22Rv1 (cell line): ENCODE data around the gene MARCHF4.

Source experiments
- H3K27ac ChIP-seq: fragments of 450-650 bp; 2 replicates; pipeline ENCODE4 v1.5.1; 2017
- CTCF ChIP-seq: fragments of 450-650 bp; IDR thresholded peaks from 2 replicates; pipeline ENCODE4 v1.5.1; 2017; ENCODE audit warnings: mild to moderate bottlenecking
- ZFX ChIP-seq: fragments of 450-650 bp; IDR thresholded peaks from 2 replicates; pipeline ENCODE4 v1.6.1; 2017; ENCODE audit warnings: antibody characterized with exemption, borderline replicate concordance

The MARCHF4 gene

GRCh38 chr2:216355711-216356110 lies 16.6 kb downstream of the MARCHF4 start:
- no peak for TF ChIP-seq ZFX
- TF ChIP-seq CTCF, result no peak
- H3K27ac ChIP-seq, result no peak overlapping the region

GRCh38 chr2:216354306-216354705 lies 18.0 kb downstream of the MARCHF4 start:
- H3K27ac ChIP-seq, result no peak overlapping the region
- TF ChIP-seq CTCF (no peak), ZFX (no peak)

GRCh38 chr2:216352653-216353270 lies 19.5 kb downstream of the MARCHF4 start:
- no peak overlapping the region for H3K27ac ChIP-seq

GRCh38 chr2:216351172-216351925 lies 20.9 kb downstream of the MARCHF4 start:
- H3K27ac ChIP-seq, result no peak overlapping the region
- TF ChIP-seq CTCF, result no peak
- TF ChIP-seq ZFX, result no peak

More at GRCh38 chr2:216352653-216353270, 19.5 kb downstream of the MARCHF4 start:
- TF ChIP-seq ZFX (no peak), CTCF (no peak)

- no peak overlapping the region for H3K27ac ChIP-seq
- no peak for TF ChIP-seq CTCF
- TF ChIP-seq ZFX, result no peak
These were observed 22.0 kb downstream of the MARCHF4 start for GRCh38 chr2:216350214-216350791.

GRCh38 chr2:216349366-216349765 lies 22.9 kb downstream of the MARCHF4 start:
- H3K27ac ChIP-seq, result no peak overlapping the region
- TF ChIP-seq ZFX (no peak), CTCF (no peak)
